Neuron (in vitro differentiated cells): ENCODE results near the gene MPRIP.
A peak's percentile ranks its signal among the peaks of the same experiment; 100 is the strongest.
"Not testable (repeated sequence)": the region's sequence is repeated elsewhere in the genome, so short reads cannot be mapped to it uniquely, and the experiment has no call there.

Experiments used
- H2AFZ ChIP-seq: one replicate; pipeline ENCODE4 v1.6.1; 2013; ENCODE audit warnings: low read depth, mild to moderate bottlenecking, inconsistent platforms, low read length, moderate library complexity
- H3K27me3 ChIP-seq: one replicate; pipeline ENCODE4 v1.6.1; 2013; ENCODE audit warnings: low read length; ENCODE audit not compliant: insufficient read depth
- H3K36me3 ChIP-seq: one replicate; pipeline ENCODE4 v1.6.1; 2013; ENCODE audit warnings: low read length; ENCODE audit not compliant: insufficient read depth
- H3K4me1 ChIP-seq: one replicate; pipeline ENCODE4 v1.6.1; 2013; ENCODE audit warnings: low read length; ENCODE audit not compliant: insufficient read depth
- H3K4me3 ChIP-seq: 2 replicates; pipeline ENCODE4 v1.5.1; 2013; ENCODE audit warnings: mild to moderate bottlenecking, low read length, moderate library complexity
- H3K9me3 ChIP-seq: one replicate; pipeline ENCODE4 v1.6.1; 2013; ENCODE audit warnings: low read length

MPRIP gene

GRCh38 chr17:17183744-17184143 is 141.5 kb downstream of the MPRIP start:
- Histone ChIP-seq H3K4me1 (no peaks in the 10 kb centered on the region), H3K36me3 (peaks cover 70% of the 10 kb centered on the region), H3K4me3 (no peak overlapping the region), H3K9me3 (no peaks in the 10 kb centered on the region), H3K27me3 (no peaks in the 10 kb centered on the region), H2AFZ (no peak overlapping the region)

DNA sequence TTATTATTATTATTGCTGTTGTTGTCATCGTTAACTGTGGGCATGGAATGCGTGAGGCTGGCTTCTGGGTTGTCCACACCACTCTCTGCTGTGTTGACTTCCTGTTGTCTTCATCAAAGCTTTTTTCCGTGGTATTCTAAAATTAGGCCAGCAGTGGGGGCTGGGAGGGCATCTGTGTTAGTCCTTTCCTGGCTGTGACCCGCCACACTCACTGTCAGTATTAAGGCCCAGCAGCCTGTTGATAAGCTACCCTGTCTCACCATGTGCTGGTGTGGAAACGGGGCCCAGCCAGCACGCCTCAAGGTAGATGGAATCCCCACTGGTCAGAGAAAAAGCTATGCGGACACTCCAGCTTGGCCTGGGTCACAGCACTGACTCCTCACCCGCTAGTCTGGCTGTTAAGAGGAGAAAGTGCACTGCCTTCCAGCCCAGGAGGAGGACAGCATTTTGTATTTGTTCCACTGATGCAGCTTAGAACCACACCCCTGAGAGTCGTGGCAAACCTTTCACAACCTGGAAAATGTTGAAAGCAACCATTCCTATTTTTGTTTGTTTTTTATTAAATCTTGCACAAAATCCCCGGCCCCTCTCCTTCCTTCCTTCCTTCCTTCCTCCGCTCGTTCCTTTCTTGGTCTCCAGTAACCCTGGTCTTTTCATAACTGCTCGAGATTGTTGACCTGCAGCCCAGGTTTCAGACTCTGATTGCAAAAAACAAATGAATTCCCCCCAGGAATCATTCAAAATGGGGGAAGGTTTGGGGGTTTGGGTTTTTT is 142.9 kb downstream of the MPRIP start:
- H3K27me3 ChIP-seq, H3K9me3 ChIP-seq, H3K4me3 ChIP-seq, H3K4me1 ChIP-seq, H2AFZ ChIP-seq: not testable (repeated sequence)
- H3K36me3 ChIP-seq, result peaks cover 64% of the 10 kb centered on the region

DNA sequence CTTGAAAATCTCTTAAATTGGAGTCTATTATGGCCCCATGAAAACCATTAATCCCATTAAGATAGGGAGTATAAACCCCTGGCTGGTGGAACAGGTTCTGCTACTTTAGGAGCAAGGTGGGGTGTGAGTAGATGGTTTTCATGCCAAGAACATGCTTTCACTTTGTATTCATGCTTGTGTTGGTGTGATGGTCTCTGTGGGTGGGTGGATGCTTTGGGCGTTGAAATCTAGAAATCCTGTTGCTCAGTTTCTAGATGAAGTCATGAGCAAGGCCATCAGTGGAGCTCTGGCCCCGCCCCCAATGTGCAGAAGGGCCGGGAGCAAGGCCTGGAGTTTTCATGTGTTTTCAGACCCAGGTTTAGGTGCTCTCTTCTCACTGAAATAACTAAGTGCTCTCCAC is 143.8 kb downstream of the MPRIP start:
- no peaks in the 10 kb centered on the region for H3K4me1 ChIP-seq
- no peak overlapping the region for H2AFZ ChIP-seq
- no peak overlapping the region for H3K4me3 ChIP-seq
- no peaks in the 10 kb centered on the region for H3K27me3 ChIP-seq
- H3K36me3 ChIP-seq, result peaks cover 56% of the 10 kb centered on the region
- no peaks in the 10 kb centered on the region for H3K9me3 ChIP-seq

DNA sequence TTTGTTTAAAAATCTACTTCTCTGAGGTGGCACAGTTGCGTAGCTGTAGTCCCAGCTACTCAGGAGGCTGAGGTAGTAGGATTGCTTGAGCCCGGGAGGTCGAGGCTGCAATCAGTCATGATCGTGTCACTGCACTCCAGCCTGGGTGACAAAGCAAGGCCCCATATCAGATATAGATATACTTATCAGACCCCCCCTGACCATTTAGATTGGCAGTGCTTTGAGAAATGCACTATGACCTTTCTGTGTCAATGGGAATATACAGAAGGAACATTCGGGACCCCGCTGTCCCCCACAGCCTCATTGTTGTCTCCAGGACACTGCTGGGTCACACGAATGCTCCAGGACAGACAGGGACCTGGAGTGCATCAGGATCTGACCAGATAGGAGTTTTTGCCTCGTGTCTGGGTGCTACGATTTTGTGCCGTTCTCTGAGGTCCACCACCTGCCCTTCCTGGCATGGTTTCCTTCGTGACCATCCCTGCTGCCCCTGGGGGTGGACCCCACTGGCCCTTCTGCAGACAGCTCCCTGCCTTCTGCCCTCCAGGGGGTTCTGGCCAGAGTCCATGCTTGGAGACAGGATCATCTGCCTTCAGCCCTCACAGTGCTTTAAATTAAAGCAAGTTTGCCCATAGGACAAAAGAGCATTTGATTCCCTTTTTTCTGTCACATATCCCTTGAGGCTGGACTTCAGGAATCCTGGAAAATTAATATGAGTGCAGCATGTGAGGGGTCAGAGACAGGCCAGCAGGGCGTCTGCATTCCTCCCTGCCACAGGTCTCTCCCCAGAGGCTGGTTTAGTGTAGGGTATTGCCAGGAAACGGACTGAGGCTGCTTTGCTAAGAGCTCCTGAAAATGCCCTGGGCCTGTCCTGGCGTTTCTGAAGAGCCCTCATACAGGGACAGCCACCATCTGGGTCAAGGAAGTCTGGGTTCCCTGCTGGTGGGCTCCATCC is 144.6 kb downstream of the MPRIP start:
- no peak overlapping the region for H3K4me3 ChIP-seq
- H3K4me1 ChIP-seq, result peaks cover 7% of the 10 kb centered on the region
- H2AFZ ChIP-seq, result no peak overlapping the region
- H3K27me3 ChIP-seq, result no peaks in the 10 kb centered on the region
- peaks cover 48% of the 10 kb centered on the region for H3K36me3 ChIP-seq
- H3K9me3 ChIP-seq, result no peaks in the 10 kb centered on the region

DNA sequence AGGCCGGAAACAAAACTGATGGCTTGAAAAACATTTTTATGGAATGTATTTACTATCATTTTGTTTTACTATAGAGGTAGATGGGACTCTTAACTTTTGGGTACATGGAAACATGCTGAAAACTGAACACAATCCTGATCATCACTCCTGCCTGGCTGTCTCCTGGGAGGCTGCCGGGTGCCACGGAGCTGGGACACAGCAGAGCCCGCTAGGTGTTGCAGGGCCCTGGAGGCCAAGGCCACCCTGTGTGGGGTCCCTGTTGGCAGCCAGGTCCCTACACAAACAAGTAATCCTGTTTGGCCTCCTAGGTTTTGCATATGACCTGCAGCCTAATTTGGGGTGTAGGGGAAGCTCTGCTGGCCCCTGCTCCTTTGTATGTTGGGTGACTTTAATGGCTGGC is 146.3 kb downstream of the MPRIP start:
- H3K4me1 ChIP-seq, result peaks cover 14% of the 10 kb centered on the region

DNA sequence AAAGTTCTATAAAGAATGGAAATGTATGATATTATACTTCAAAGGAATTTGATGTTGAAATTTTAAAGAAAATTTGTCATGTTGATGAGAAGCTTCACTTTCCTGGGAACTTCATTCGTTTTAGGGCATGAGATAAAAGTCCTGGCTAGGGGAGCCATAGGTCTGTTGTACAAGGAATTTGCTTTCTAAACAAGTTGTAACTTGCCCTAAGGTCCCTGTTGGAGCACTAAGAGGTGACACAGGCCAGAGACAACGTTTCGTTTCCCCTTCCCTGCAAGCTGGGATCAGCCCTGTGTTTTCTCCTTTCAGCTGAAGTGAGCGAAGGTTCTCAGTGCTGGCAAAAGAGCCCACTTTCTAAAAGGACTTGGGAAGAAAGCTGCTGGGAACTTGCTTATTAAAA is 147.3 kb downstream of the MPRIP start:
- Histone ChIP-seq H2AFZ (no peak overlapping the region), H3K4me3 (no peak overlapping the region), H3K27me3 (no peaks in the 10 kb centered on the region), H3K9me3 (no peaks in the 10 kb centered on the region), H3K36me3 (peaks cover 22% of the 10 kb centered on the region), H3K4me1 (peaks cover 14% of the 10 kb centered on the region)

More for the DNA sequence above, 146.3 kb downstream of the MPRIP start:
- H3K4me3 ChIP-seq, result no peak overlapping the region
- H2AFZ ChIP-seq, result no peak overlapping the region
- no peaks in the 10 kb centered on the region for H3K27me3 ChIP-seq
- no peaks in the 10 kb centered on the region for H3K9me3 ChIP-seq
- peaks cover 32% of the 10 kb centered on the region for H3K36me3 ChIP-seq

DNA sequence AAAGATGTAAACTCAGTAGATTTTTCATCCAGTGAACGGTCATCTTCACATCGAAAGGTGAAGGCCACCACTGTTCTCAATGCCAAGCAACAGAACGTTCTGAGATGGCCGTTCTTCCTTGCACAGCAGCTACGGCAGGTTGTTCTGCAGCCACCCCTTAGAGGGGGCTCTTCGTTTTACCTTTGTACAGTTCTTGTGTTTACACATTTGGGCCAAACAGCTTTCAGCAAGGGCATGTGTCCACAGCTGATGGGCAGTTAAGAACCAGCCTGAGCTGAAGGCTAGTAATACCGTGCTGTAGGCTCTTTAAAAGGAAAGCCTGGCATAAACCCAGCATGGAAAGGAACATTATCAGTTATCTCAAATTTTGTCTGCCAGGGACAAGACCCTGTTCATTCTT is 147.9 kb downstream of the MPRIP start:
- no peaks in the 10 kb centered on the region for H3K9me3 ChIP-seq
- no peak overlapping the region for H3K4me3 ChIP-seq
- no peak overlapping the region for H2AFZ ChIP-seq
- peaks cover 14% of the 10 kb centered on the region for H3K4me1 ChIP-seq
- no peaks in the 10 kb centered on the region for H3K27me3 ChIP-seq
- H3K36me3 ChIP-seq, result peaks cover 20% of the 10 kb centered on the region

DNA sequence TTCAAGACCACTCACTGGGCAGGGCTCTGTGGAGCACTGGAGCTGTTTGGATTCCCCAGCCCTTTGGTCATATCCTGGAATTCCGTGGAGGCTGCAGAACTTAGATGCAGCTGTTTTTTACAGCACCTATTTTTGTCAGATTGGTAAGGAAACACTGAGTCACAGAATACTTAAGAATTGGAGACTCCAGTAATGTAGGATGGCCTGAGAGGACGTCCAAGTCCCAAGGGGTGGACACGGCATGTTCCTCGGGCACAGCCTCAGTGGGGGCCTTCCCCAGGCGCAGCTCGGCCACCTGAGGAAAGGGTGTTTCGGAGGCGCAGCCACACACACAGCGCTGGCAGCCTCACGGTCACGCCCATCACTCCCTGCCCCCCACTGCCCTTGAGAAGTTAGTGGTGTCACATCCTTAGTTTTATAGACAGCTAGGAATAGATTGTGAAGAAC is 149.1 kb downstream of the MPRIP start:
- no peak overlapping the region for H3K4me3 ChIP-seq
- H3K9me3 ChIP-seq, result no peaks in the 10 kb centered on the region
- H3K36me3 ChIP-seq, result peaks cover 14% of the 10 kb centered on the region
- no peaks in the 10 kb centered on the region for H3K27me3 ChIP-seq
- H3K4me1 ChIP-seq, result peaks cover 14% of the 10 kb centered on the region
- H2AFZ ChIP-seq, result no peak overlapping the region

- Histone ChIP-seq H3K36me3 (peaks cover 10% of the 10 kb centered on the region), H3K4me3 (no peak overlapping the region), H3K9me3 (no peaks in the 10 kb centered on the region), H2AFZ (no peak overlapping the region), H3K27me3 (no peaks in the 10 kb centered on the region), H3K4me1 (peaks cover 14% of the 10 kb centered on the region)
Measured at GRCh38 chr17:17191961-17192381, 149.7 kb downstream of the MPRIP start.

DNA sequence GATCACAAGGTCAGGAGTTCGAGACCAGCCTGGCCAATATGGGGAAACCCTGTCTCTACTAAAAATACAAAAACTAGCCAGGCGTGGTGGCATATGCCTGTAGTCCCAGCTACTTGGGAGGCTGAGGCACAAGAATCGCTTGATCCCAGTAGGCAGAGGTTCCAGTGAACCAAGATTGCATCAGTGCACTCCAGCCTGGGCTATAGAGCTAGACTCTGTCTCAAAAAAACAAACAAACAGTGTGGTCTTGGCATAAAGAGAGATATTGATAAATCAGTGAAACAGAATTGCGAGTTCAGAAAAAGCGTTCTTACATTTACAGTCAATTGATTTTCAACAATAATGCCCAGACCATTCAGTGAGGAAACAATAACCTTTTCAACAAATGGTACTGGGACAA is 153.2 kb downstream of the MPRIP start:
- H3K36me3 ChIP-seq, H3K27me3 ChIP-seq, H3K9me3 ChIP-seq, H2AFZ ChIP-seq, H3K4me3 ChIP-seq: not testable (repeated sequence)
- peaks cover 21% of the 10 kb centered on the region for H3K4me1 ChIP-seq

- H3K9me3 ChIP-seq, result no peaks in the 10 kb centered on the region
- no peak overlapping the region for H2AFZ ChIP-seq
- H3K27me3 ChIP-seq, result no peaks in the 10 kb centered on the region
- peaks cover 21% of the 10 kb centered on the region for H3K4me1 ChIP-seq
- H3K4me3 ChIP-seq, result no peak overlapping the region
- H3K36me3 ChIP-seq, result no peaks in the 10 kb centered on the region
Measured at GRCh38 chr17:17196776-17197175, 154.5 kb downstream of the MPRIP start.

DNA sequence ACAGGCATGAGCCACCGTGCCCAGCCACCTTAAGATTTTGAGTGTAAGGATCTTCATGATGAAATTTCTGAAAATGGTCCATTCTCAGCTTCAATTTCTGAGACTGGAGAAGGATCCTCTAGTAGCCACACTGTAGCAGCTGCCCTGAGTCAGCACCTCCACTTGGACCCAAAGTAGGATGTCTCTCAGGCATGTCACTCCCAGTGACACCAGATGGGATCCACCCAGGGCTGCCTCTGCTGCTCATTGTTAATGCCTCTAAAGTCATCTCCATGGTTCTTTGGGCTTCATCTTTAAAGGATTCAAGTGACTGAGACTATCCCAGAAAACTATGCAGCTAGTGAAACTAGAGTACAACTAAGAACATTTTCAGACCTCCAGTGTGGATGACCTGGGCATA is 156.0 kb downstream of the MPRIP start:
- Histone ChIP-seq H2AFZ (no peak overlapping the region), H3K4me1 (peaks cover 13% of the 10 kb centered on the region), H3K9me3 (no peaks in the 10 kb centered on the region), H3K27me3 (no peaks in the 10 kb centered on the region), H3K36me3 (no peaks in the 10 kb centered on the region), H3K4me3 (no peak overlapping the region)

DNA sequence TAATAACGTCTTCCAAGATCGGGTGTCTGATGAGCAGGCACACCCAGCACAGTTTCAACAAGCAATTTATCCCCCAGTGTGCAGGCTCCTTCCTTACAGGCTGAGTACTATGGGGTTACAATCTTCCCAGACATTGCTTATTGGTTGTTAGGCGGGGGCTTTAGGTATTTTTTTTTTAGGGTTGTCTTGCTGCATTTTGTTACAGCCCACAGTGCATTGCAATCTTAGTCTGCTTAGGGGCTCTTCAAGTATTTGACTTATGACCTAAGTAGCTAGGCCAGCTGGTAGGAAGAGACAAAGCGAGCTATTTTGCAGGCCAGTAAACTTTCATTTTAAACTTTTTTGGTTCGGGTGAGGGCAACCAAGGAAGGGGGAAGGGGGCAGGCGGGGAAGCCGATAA is 158.1 kb downstream of the MPRIP start:
- H3K27me3 ChIP-seq, result no peaks in the 10 kb centered on the region

More for the DNA sequence above, 158.1 kb downstream of the MPRIP start:
- Histone ChIP-seq H3K4me1 (peaks cover 13% of the 10 kb centered on the region), H2AFZ (peak overlapping the region; percentile 57), H3K9me3 (no peaks in the 10 kb centered on the region), H3K36me3 (no peaks in the 10 kb centered on the region), H3K4me3 (no peak overlapping the region)
